Right atrium auricular region (tissue), 2 donors: ENCODE data around the gene AFAP1. TPM values are rescaled to one million over a fixed set of nuclear protein-coding genes. Genes with fewer than 3 reads are reported as not detected.
"Not testable (repeated sequence)": the region's sequence is repeated elsewhere in the genome, so short reads cannot be mapped to it uniquely, and the experiment has no call there.

Experiments used
- DNase-seq: peaks from one replicate; pipeline ENCODE4 v3.0.0-alpha.2; 2019; ENCODE audit warnings: low spot score
- H3K27ac ChIP-seq, 2 donors: fragments of 200-600 bp; sonication (generic); 1 replicate in 1 of 2; 2 replicates in 1 of 2; pipeline ENCODE4 v1.5.1; 2016 to 2019
- H3K27me3 ChIP-seq, 2 donors: fragments of 200-600 bp; sonication (generic); one replicate each; pipeline versions ENCODE4 v1.5.1 to v1.6.0; 2017 to 2019
- H3K36me3 ChIP-seq: fragments of 200-600 bp; sonication (generic); one replicate; pipeline ENCODE4 v1.5.1; 2016
- H3K4me1 ChIP-seq, 2 donors: fragments of 200-600 bp; sonication (generic); one replicate each; pipeline versions ENCODE4 v1.5.1 to v1.6.0; 2017 to 2019
- H3K4me3 ChIP-seq, 2 donors: fragments of 200-600 bp; sonication (generic); 1 replicate in 1 of 2; 2 replicates in 1 of 2; pipeline ENCODE4 v1.5.1; 2017 to 2019; ENCODE audit warnings: mild to moderate bottlenecking in 1 of 2, moderate library complexity in 1 of 2
- H3K9me3 ChIP-seq, 2 donors: fragments of 200-600 bp; sonication (generic); one replicate each; pipeline ENCODE4 v1.5.1; 2019
- CTCF ChIP-seq, 2 donors: fragments of 200-600 bp; sonication (generic); IDR thresholded peaks; one replicate each; pipeline ENCODE4 v1.5.1; 2019; ENCODE audit warnings: antibody characterized with exemption in 2 of 2
- total RNA-seq, 2 donors: library from RNA; depleted of rRNA; stranded (reverse); fragments of >200 nt; gene quantifications; one replicate each; pipeline ENCODE4 v1.1.0, GENCODE V29; 2016

AFAP1 gene
- total RNA-seq, 2 donors from 2014 or later, result 16.2 to 27.2 TPM

- Histone ChIP-seq H3K4me1 (peaks cover 0 to 16% of the 10 kb centered on the region in 2 donors), H3K4me3 (no peak overlapping the region), H3K9me3 (no peaks in the 10 kb centered on the region), H3K36me3 (no peaks in the 10 kb centered on the region), H3K27me3 (no peaks in the 10 kb centered on the region), H3K27ac (no peak overlapping the region)
- TF ChIP-seq CTCF (IDR thresholded peaks at IDR 0.05), result no peak
- DNase-seq, result no peak
Observed at GRCh38 chr4:7924163-7924562, 15.5 kb downstream of the AFAP1 start.

GRCh38 chr4:7922466-7922865 is 17.2 kb downstream of the AFAP1 start:
- H3K27ac ChIP-seq, result no peak overlapping the region
- H3K4me1 ChIP-seq, result peaks cover 0 to 13% of the 10 kb centered on the region in 2 donors
- DNase-seq, result no peak
- no peaks in the 10 kb centered on the region for H3K36me3 ChIP-seq
- H3K9me3 ChIP-seq, result no peaks in the 10 kb centered on the region
- H3K4me3 ChIP-seq, result no peak overlapping the region
- TF ChIP-seq CTCF (IDR thresholded peaks at IDR 0.05), result no peak
- H3K27me3 ChIP-seq, result no peaks in the 10 kb centered on the region

- H3K4me3 ChIP-seq, result no peak overlapping the region
- H3K9me3 ChIP-seq, result no peaks in the 10 kb centered on the region
- no peaks in the 10 kb centered on the region for H3K27me3 ChIP-seq
- H3K36me3 ChIP-seq, result no peaks in the 10 kb centered on the region
- no peak for TF ChIP-seq CTCF (IDR thresholded peaks at IDR 0.05)
- peaks cover 0 to 12% of the 10 kb centered on the region in 2 donors for H3K4me1 ChIP-seq
- no peak for DNase-seq
- no peak overlapping the region for H3K27ac ChIP-seq
Observed at GRCh38 chr4:7918981-7919380, 20.7 kb downstream of the AFAP1 start.

GRCh38 chr4:7918187-7918586 is 21.5 kb downstream of the AFAP1 start:
- H3K4me3 ChIP-seq, H3K36me3 ChIP-seq, H3K27ac ChIP-seq, H3K27me3 ChIP-seq, H3K4me1 ChIP-seq, H3K9me3 ChIP-seq, DNase-seq: not testable (repeated sequence)

GRCh38 chr4:7917669-7918068 is 22.0 kb downstream of the AFAP1 start:
- H3K9me3 ChIP-seq, result no peaks in the 10 kb centered on the region
- H3K4me1 ChIP-seq, result peaks cover 0 to 9% of the 10 kb centered on the region in 2 donors
- H3K36me3 ChIP-seq, result no peaks in the 10 kb centered on the region
- no peaks in the 10 kb centered on the region for H3K27me3 ChIP-seq
- no peak for TF ChIP-seq CTCF (IDR thresholded peaks at IDR 0.05)
- H3K27ac ChIP-seq, result no peak overlapping the region
- no peak for DNase-seq
- no peak overlapping the region for H3K4me3 ChIP-seq

GRCh38 chr4:7915875-7916242 is 23.8 kb downstream of the AFAP1 start:
- no peak overlapping the region for H3K4me3 ChIP-seq
- no peaks in the 10 kb centered on the region for H3K27me3 ChIP-seq
- no peak overlapping the region for H3K27ac ChIP-seq
- H3K36me3 ChIP-seq, result no peaks in the 10 kb centered on the region
- no peak for TF ChIP-seq CTCF (IDR thresholded peaks at IDR 0.05)
- no peaks in the 10 kb centered on the region for H3K9me3 ChIP-seq
- no peak for DNase-seq
- H3K4me1 ChIP-seq, result peaks cover 0 to 18% of the 10 kb centered on the region in 2 donors
